ENCODE results near the gene VAPB. TPM values are rescaled to one million over a fixed set of nuclear protein-coding genes. Genes with fewer than 3 reads are reported as not detected.

The VAPB gene
- total RNA-seq, 1 donor from 2014 or later: 21.6 TPM

DNA sequence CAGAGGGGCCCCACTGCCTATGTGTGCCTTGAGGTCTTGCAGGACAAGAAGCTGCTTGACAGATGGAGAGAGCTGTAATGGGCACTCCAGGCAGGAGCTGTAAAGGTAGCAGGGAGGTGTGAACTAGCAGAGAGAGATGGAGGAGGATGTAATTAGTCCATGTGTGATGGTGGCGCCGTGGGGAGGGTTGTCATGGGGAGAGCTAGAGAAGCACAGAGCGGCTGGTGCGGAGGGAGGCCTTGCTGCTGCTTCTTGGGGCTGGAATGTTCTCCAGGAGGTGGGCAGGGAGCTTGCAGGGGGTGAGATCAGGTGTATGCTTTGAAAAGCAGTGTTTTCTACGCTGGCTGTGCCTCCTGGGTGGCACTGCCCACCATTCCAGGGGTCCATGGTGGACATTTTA, 94.0 kb downstream of the VAPB start:
- no peaks in the 10 kb centered on the region for H3K27me3 ChIP-seq
- DNase-seq (ENCODE audit: extremely low spot score in 2 of 2): no peak
- no peak overlapping the region for H3K27ac ChIP-seq
- peaks cover 6% of the 10 kb centered on the region for H3K9me3 ChIP-seq
- H3K4me1 ChIP-seq: peaks cover 22% of the 10 kb centered on the region
- H3K36me3 ChIP-seq: no peaks in the 10 kb centered on the region
- H3K4me3 ChIP-seq: no peak overlapping the region
- TF ChIP-seq POLR2AphosphoS5 (IDR thresholded peaks at IDR 0.05; ENCODE audit: insufficient read depth in 1 of 2, low read depth in 1 of 2) (no peak), POLR2A (IDR thresholded peaks at IDR 0.05) (no peak)
- intact Hi-C loops (cut with DNase I): no loop called here

DNA sequence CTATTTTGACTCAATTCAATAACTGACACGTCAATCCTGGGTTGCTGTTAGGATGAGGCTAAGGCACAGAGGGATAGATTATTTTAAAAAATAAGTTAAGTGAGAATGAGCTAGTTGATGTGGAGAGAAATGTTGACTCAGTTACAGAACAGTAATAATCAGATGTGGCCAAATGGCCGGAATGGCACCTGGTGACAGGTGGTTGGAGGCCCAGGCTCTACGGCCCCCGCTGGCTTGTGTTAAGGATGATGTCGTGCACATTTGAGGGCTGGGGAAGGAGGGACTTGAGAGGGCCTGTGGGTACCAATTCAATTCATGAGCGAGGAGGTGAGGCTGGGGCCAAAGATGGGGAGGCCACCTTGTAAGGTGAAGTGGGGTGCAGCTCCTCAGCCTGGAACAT, 94.4 kb downstream of the VAPB start:
- TF ChIP-seq POLR2A (IDR thresholded peaks at IDR 0.05) (no peak), POLR2AphosphoS5 (IDR thresholded peaks at IDR 0.05; ENCODE audit: insufficient read depth in 1 of 2, low read depth in 1 of 2) (no peak)
- TF ChIP-seq, protein P1, sequence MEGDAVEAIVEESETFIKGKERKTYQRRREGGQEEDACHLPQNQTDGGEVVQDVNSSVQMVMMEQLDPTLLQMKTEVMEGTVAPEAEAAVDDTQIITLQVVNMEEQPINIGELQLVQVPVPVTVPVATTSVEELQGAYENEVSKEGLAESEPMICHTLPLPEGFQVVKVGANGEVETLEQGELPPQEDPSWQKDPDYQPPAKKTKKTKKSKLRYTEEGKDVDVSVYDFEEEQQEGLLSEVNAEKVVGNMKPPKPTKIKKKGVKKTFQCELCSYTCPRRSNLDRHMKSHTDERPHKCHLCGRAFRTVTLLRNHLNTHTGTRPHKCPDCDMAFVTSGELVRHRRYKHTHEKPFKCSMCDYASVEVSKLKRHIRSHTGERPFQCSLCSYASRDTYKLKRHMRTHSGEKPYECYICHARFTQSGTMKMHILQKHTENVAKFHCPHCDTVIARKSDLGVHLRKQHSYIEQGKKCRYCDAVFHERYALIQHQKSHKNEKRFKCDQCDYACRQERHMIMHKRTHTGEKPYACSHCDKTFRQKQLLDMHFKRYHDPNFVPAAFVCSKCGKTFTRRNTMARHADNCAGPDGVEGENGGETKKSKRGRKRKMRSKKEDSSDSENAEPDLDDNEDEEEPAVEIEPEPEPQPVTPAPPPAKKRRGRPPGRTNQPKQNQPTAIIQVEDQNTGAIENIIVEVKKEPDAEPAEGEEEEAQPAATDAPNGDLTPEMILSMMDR (IDR thresholded peaks at IDR 0.05): no peak
- peaks cover 22% of the 10 kb centered on the region for H3K4me1 ChIP-seq
- H3K36me3 ChIP-seq: no peaks in the 10 kb centered on the region
- DNase-seq (ENCODE audit: extremely low spot score in 2 of 2): no peak
- peaks cover 6% of the 10 kb centered on the region for H3K9me3 ChIP-seq
- intact Hi-C loops (cut with DNase I): no loop called here
- H3K4me3 ChIP-seq: no peak overlapping the region
- H3K27me3 ChIP-seq: no peaks in the 10 kb centered on the region
- no peak overlapping the region for H3K27ac ChIP-seq

DNA sequence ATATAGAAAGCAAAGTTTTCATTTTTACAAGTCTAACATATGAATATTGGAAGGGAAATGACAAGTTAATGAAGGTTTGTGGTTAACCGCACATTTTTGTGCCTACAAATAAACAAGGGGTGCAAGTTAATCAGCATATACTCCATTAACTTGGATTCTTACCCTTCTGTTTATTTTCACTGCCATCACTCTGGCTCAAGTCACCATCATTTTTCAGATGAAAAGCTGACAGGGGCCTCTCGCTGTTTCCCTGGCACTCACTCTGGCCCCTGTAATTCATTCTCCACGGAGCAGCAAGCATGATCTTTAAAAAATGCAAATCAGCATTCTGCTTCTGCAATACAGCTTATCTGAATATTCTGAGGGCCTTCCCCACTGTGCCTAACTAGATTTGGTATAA, 96.4 kb downstream of the VAPB start:
- Histone ChIP-seq H3K27ac (no peak overlapping the region), H3K4me1 (peaks cover 16% of the 10 kb centered on the region), H3K36me3 (no peaks in the 10 kb centered on the region), H3K9me3 (peaks cover 6% of the 10 kb centered on the region), H3K4me3 (no peak overlapping the region), H3K27me3 (no peaks in the 10 kb centered on the region)
- no peak for TF ChIP-seq POLR2AphosphoS5 (IDR thresholded peaks at IDR 0.05; ENCODE audit: insufficient read depth in 1 of 2, low read depth in 1 of 2)
- TF ChIP-seq POLR2A (IDR thresholded peaks at IDR 0.05): no peak
- TF ChIP-seq, protein P1 (IDR thresholded peaks at IDR 0.05): no peak
- intact Hi-C loops (cut with DNase I): no loop called here
- DNase-seq (ENCODE audit: extremely low spot score in 2 of 2): no peak

DNA sequence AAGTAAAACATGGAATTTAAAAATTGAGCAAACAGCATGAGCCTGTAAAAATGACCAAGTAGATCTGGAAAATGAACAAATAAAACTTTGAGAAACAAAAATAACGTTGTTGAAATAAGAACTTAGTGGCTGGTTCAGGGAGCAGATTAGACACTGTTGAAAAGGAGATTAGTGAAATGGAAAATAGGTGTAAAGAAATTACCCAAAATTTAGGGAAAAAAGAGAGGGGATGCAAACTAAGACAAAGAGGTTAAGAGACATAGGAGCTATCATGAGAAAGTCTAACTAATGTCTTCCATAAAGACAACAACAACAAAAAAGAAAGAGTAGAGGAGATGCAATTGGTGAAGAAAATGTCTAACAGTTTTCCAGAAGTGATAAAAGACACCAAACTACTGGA, 97.2 kb downstream of the VAPB start:
- TF ChIP-seq, protein P1 (IDR thresholded peaks at IDR 0.05): no peak
- no peak for TF ChIP-seq POLR2A (IDR thresholded peaks at IDR 0.05)
- no peak for TF ChIP-seq POLR2AphosphoS5 (IDR thresholded peaks at IDR 0.05; ENCODE audit: insufficient read depth in 1 of 2, low read depth in 1 of 2)
- Histone ChIP-seq H3K27ac (no peak overlapping the region), H3K36me3 (no peaks in the 10 kb centered on the region), H3K9me3 (peaks cover 6% of the 10 kb centered on the region), H3K4me1 (peaks cover 8% of the 10 kb centered on the region), H3K4me3 (no peak overlapping the region), H3K27me3 (no peaks in the 10 kb centered on the region)
- intact Hi-C loops (cut with DNase I): no loop called here
- no peak for DNase-seq (ENCODE audit: extremely low spot score in 2 of 2)

DNA sequence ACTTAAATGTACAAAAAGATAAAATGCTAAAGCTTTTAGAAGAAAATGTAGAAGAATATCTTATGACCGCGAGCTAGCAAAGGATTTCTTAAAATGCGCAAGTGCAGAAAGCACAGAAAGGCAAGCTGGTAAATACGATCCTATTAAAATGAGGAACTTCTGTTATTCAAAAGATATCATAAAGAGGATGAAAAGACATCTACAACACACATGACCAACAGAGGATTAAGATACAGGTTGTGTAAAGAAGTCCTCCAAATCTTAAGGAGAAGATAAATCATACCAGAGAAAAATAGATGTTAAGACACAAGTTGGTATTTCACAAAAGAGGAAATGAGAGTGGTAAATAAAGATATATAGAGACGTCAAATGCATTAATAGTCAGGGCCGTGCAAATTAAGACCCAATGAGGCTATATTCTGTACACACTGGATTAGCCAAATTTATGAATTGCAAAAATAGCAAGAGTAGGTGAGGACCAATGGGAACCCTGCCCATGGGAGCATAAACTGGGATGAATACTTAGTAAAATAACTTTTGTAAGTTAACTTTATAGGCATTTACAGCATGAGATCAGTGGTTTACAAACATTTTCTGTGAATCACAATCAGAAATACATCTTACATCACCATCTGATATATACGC, 103.2 kb downstream of the VAPB start:
- TF ChIP-seq, protein P1 (IDR thresholded peaks at IDR 0.05): no peak
- no peak for TF ChIP-seq POLR2A (IDR thresholded peaks at IDR 0.05)
- TF ChIP-seq POLR2AphosphoS5 (IDR thresholded peaks at IDR 0.05; ENCODE audit: insufficient read depth in 1 of 2, low read depth in 1 of 2): no peak
- no peaks in the 10 kb centered on the region for H3K36me3 ChIP-seq

More for the DNA sequence above, 103.2 kb downstream of the VAPB start:
- Histone ChIP-seq H3K4me3 (no peak overlapping the region), H3K27ac (no peak overlapping the region), H3K27me3 (no peaks in the 10 kb centered on the region), H3K9me3 (no peaks in the 10 kb centered on the region), H3K4me1 (no peaks in the 10 kb centered on the region)
- intact Hi-C loops (cut with DNase I): loop anchor here (10.0 kb wide), 1 partner anchor 63 kb away; no protein-coding TSS in a partner anchor
- DNase-seq (ENCODE audit: extremely low spot score in 2 of 2): no peak

Measured in vagina (tissue), 2 donors.